HCT116 (cell line): Measurements from ENCODE around the gene OPRL1. TPM values are rescaled to one million over a fixed set of nuclear protein-coding genes. Genes with fewer than 3 reads are reported as not detected.

Experiments used
- ATAC-seq: fragments of 200-7000 bp; cut with Tn5 transposase; 2 replicates; pipeline ENCODE4 v1.9.1; 2020; ENCODE audit warnings: mild to moderate bottlenecking, moderate library complexity
- BruUV-seq: library from RNA; stranded (reverse); fragments of 400-500 nt; replicated peaks from 2 replicates; lab custom pipeline; 2021; lab: Mats Ljungman, UMichigan
- CTCF ChIA-PET: fragments of 300-600 bp; sonication (Branson Sonifier 250); formaldehyde crosslinking; loops from one replicate; lab custom pipeline; 2021; ENCODE audit warnings: antibody characterized with exemption; lab: Charles Lee
- POLR2A ChIA-PET: fragments of 300-600, 350-600 bp; sonication (Branson Sonifier 250); formaldehyde crosslinking; loops from one replicate; lab custom pipeline; 2021; ENCODE audit warnings: antibody characterized with exemption; lab: Charles Lee
- RAD21 ChIA-PET, 2 experiments: fragments of 300-600 bp; sonication (Branson Sonifier 250); formaldehyde crosslinking; loops; one replicate each; lab custom pipeline; 2023; ENCODE audit warnings: low total read pairs in 2 of 2; ENCODE audit not compliant: uncharacterized antibody in 2 of 2, unreplicated experiment in 2 of 2, low non-redundant PET in 1 of 2; lab: Charles Lee
- DNase-seq: peaks from one replicate; pipeline ENCODE4 v3.0.0-alpha.2; 2010; ENCODE audit warnings: low read depth, low spot score
- H2AFZ ChIP-seq: fragments of 200-600 bp; shearing (Covaris generic), sonication (generic); 2 replicates; pipeline ENCODE4 v1.6.1; 2017; ENCODE audit warnings: low read depth, mixed run types, mixed read lengths, antibody characterized with exemption, low read length; ENCODE audit not compliant: poor library complexity, severe bottlenecking
- H3K27ac ChIP-seq: 2 replicates; pipeline ENCODE4 v1.5.1; 2012; ENCODE audit warnings: low read depth, low read length
- H3K27me3 ChIP-seq: fragments of 200-600 bp; sonication (generic); 2 replicates; pipeline ENCODE4 v1.6.1; 2016; ENCODE audit warnings: mixed run types, low read length, mixed read lengths; ENCODE audit not compliant: insufficient read depth
- H3K36me3 ChIP-seq, 2 experiments: fragments of 200-500 bp in 1 of 2; fragments of 200-600 bp in 1 of 2; sonication (Bioruptor generic) in 1 of 2; sonication (generic) in 1 of 2; 2 replicates each; pipeline versions ENCODE4 v1.5.1 to v1.6.1; 2014 to 2016; ENCODE audit warnings: low read length in 2 of 2, inconsistent platforms in 1 of 2, mixed read lengths in 1 of 2, mixed run types in 1 of 2; ENCODE audit not compliant: insufficient read depth in 2 of 2, control insufficient read depth in 1 of 2
- H3K4me1 ChIP-seq, 2 experiments: fragments of 200-600 bp in 1 of 2; sonication (generic) in 1 of 2; 2 replicates each; pipeline versions ENCODE4 v1.5.1 to v1.6.1; 2012 to 2017; ENCODE audit warnings: low read length in 2 of 2, inconsistent platforms in 1 of 2, mild to moderate bottlenecking in 1 of 2, mixed read lengths in 1 of 2, mixed run types in 1 of 2, moderate library complexity in 1 of 2; ENCODE audit not compliant: insufficient read depth in 2 of 2, control insufficient read depth in 1 of 2
- H3K4me2 ChIP-seq: fragments of 200-600 bp; sonication (generic); 2 replicates; pipeline ENCODE4 v1.6.1; 2017; ENCODE audit warnings: mixed run types, low read length, mixed read lengths
- H3K4me3 ChIP-seq, 2 experiments: fragments of 200-600 bp in 1 of 2; sonication (generic) in 1 of 2; replicated peaks in 1 of 2; 2 replicates each; pipeline ENCODE4 v1.5.1; 2011 to 2016; ENCODE audit warnings: low read length in 2 of 2, control low read depth in 1 of 2, low read depth in 1 of 2, mild to moderate bottlenecking in 1 of 2, mixed read lengths in 1 of 2, mixed run types in 1 of 2
- H3K79me2 ChIP-seq: fragments of 200-600 bp; sonication (generic); 2 replicates; pipeline ENCODE4 v1.6.1; 2017; ENCODE audit warnings: mild to moderate bottlenecking, mixed run types, low read length, moderate library complexity, mixed read lengths; ENCODE audit not compliant: insufficient read depth
- H3K9ac ChIP-seq: fragments of 200-600 bp; sonication (generic); 2 replicates; pipeline ENCODE4 v1.6.1; 2016; ENCODE audit warnings: low read length, mixed read lengths
- H3K9me2 ChIP-seq: fragments of 200-600 bp; sonication (generic), shearing (Covaris generic); 2 replicates; pipeline ENCODE4 v1.6.1; 2017; ENCODE audit warnings: mixed run types, mild to moderate bottlenecking, moderate library complexity; ENCODE audit not compliant: insufficient read depth
- H3K9me3 ChIP-seq, 2 experiments: fragments of 200-500 bp in 1 of 2; fragments of 200-600 bp in 1 of 2; sonication (Bioruptor generic) in 1 of 2; sonication (generic) in 1 of 2; 2 replicates each; pipeline ENCODE4 v1.6.1; 2014 to 2017; ENCODE audit warnings: low read length in 2 of 2, mixed read lengths in 2 of 2, inconsistent platforms in 1 of 2, low read depth in 1 of 2, mild to moderate bottlenecking in 1 of 2, mixed run types in 1 of 2, moderate library complexity in 1 of 2; ENCODE audit not compliant: control insufficient read depth in 1 of 2, insufficient read depth in 1 of 2
- H4K20me1 ChIP-seq: fragments of 200-600 bp; sonication (generic), shearing (Covaris generic); 2 replicates; pipeline ENCODE4 v1.6.1; 2017; ENCODE audit warnings: mixed run types, mild to moderate bottlenecking, moderate library complexity; ENCODE audit not compliant: insufficient read depth
- CBX3 ChIP-seq: IDR thresholded peaks from 2 replicates; pipeline ENCODE4 v1.6.1; 2012; ENCODE audit warnings: low read depth
- CTCF ChIP-seq, 3 experiments: fragments of 200-600 bp in 1 of 3; sonication (generic) in 1 of 3; IDR thresholded peaks in 2 of 3; conservative IDR thresholded peaks in 1 of 3; 2 replicates each; pipeline ENCODE4 v1.5.1; 2012 to 2017; ENCODE audit warnings: low read depth in 2 of 3, low read length in 2 of 3, antibody characterized with exemption in 1 of 3, borderline replicate concordance in 1 of 3, control low read depth in 1 of 3, mild to moderate bottlenecking in 1 of 3, mixed read lengths in 1 of 3, mixed run types in 1 of 3, moderate library complexity in 1 of 3; ENCODE audit not compliant: insufficient read depth in 1 of 3
- EGR1 ChIP-seq: IDR thresholded peaks from 2 replicates; pipeline ENCODE4 v1.6.1; 2012; ENCODE audit warnings: low read depth
- ELF1 ChIP-seq: IDR thresholded peaks from 2 replicates; pipeline ENCODE4 v1.6.1; 2012; ENCODE audit warnings: low read depth, borderline replicate concordance
- EZH2 ChIP-seq: fragments of 200-600 bp; sonication (generic); IDR thresholded peaks from 2 replicates; pipeline ENCODE4 v1.6.1; 2017; ENCODE audit warnings: antibody characterized with exemption, mixed run types
- EZH2phosphoT487 ChIP-seq: fragments of 200-600 bp; IDR thresholded peaks from 2 replicates; pipeline ENCODE4 v1.6.1; 2018; ENCODE audit warnings: antibody characterized with exemption, borderline replicate concordance
- JUND ChIP-seq: IDR thresholded peaks from 2 replicates; pipeline ENCODE4 v1.6.1; 2012
- POLR2A ChIP-seq: IDR thresholded peaks from 2 replicates; pipeline ENCODE4 v1.7.0; 2011; ENCODE audit warnings: borderline replicate concordance; ENCODE audit not compliant: insufficient read depth, insufficient read length; ENCODE audit errors: extremely low read depth
- POLR2AphosphoS5 ChIP-seq: IDR thresholded peaks from 2 replicates; pipeline ENCODE4 v1.6.1; 2011; ENCODE audit warnings: mild to moderate bottlenecking, low read depth, low read length, moderate library complexity
- RAD21 ChIP-seq: IDR thresholded peaks from 2 replicates; pipeline ENCODE4 v1.6.1; 2012; ENCODE audit warnings: low read depth, mild to moderate bottlenecking
- REST ChIP-seq: IDR thresholded peaks from 2 replicates; pipeline ENCODE4 v1.6.1; 2012; ENCODE audit warnings: low read depth
- SIN3A ChIP-seq: IDR thresholded peaks from 2 replicates; pipeline ENCODE4 v1.6.1; 2012; ENCODE audit warnings: low read depth
- SP1 ChIP-seq: IDR thresholded peaks from 2 replicates; pipeline ENCODE4 v1.6.1; 2012; ENCODE audit warnings: low read depth
- SRF ChIP-seq: IDR thresholded peaks from 2 replicates; pipeline ENCODE4 v1.6.1; 2012; ENCODE audit warnings: low read depth
- TCF7L2 ChIP-seq: IDR thresholded peaks from 2 replicates; pipeline ENCODE4 v1.7.0; 2011; ENCODE audit warnings: borderline replicate concordance, inconsistent platforms; ENCODE audit not compliant: insufficient read depth, insufficient read length; ENCODE audit errors: extremely low read depth
- YY1 ChIP-seq: IDR thresholded peaks from 2 replicates; pipeline ENCODE4 v1.6.1; 2011; ENCODE audit warnings: low read length, low read depth, moderate library complexity, mild to moderate bottlenecking; ENCODE audit not compliant: insufficient replicate concordance; ENCODE audit errors: extremely low read depth
- ZBTB33 ChIP-seq: IDR thresholded peaks from 2 replicates; pipeline ENCODE4 v1.6.1; 2011; ENCODE audit warnings: mild to moderate bottlenecking, low read length, moderate library complexity; ENCODE audit not compliant: insufficient replicate concordance; ENCODE audit errors: extremely low read depth
- intact Hi-C: fragments of 100-400 bp; cut with micrococcal nuclease; formaldehyde crosslinking; loops from 2 replicates; pipeline ENCODE4 v1.10.0; 2022
- total RNA-seq: library from RNA; stranded (reverse); gene quantifications from one replicate; pipeline ENCODE4 v1.2.1, GENCODE V29; 2021; ENCODE audit not compliant: unreplicated experiment
- TF ChIP-seq, protein P1 (sequence below): IDR thresholded peaks from 2 replicates; pipeline ENCODE4 v1.6.1; 2012

OPRL1 gene
- total RNA-seq, 1 experiment from 2014 or later: 1.6 TPM

- Histone ChIP-seq H3K9me3 (peaks cover 14 to 32% of the 10 kb centered on the region in 2 experiments; a peak in 2 of 4 replicates), H3K79me2 (no peaks in the 10 kb centered on the region), H3K27me3 (no peaks in the 10 kb centered on the region), H3K4me2 (no peak overlapping the region), H3K4me1 (no peaks in the 10 kb centered on the region), H3K27ac (no peak overlapping the region), H3K9ac (no peak overlapping the region), H2AFZ (no peak overlapping the region), H3K36me3 (no peaks in the 10 kb centered on the region), H4K20me1 (no peaks in the 10 kb centered on the region), H3K9me2 (no peaks in the 10 kb centered on the region), H3K4me3 (no peak overlapping the region)
- BruUV-seq: no TSS peak
- ATAC-seq: no peak
- DNase-seq: no peak
- RAD21 ChIA-PET: no interaction called here
- no peak for TF ChIP-seq EZH2
- TF ChIP-seq ELF1: no peak
- TF ChIP-seq JUND: no peak
- TF ChIP-seq YY1: no peak
- TF ChIP-seq, protein P1, sequence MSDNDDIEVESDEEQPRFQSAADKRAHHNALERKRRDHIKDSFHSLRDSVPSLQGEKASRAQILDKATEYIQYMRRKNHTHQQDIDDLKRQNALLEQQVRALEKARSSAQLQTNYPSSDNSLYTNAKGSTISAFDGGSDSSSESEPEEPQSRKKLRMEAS: no peak
- TF ChIP-seq TCF7L2: no peak
- TF ChIP-seq CBX3: no peak
- no peak for TF ChIP-seq EZH2phosphoT487
- no peak for TF ChIP-seq EGR1
- TF ChIP-seq REST: no peak
- TF ChIP-seq SIN3A: no peak
- no peak for TF ChIP-seq RAD21
- TF ChIP-seq POLR2AphosphoS5: no peak
- no peak for TF ChIP-seq ZBTB33
- no peak for TF ChIP-seq POLR2A
- no peak for TF ChIP-seq SRF
- no peak for TF ChIP-seq SP1
- TF ChIP-seq CTCF (IDR thresholded peaks at IDR 0.05 in 2 of 3, conservative IDR thresholded peaks at IDR 0.05 in 1 of 3; ENCODE audit: borderline replicate concordance in 1 of 3, insufficient read depth in 1 of 3, low read depth in 2 of 3, low read length in 2 of 3): no peak
- CTCF ChIA-PET: no interaction called here
- intact Hi-C loops: no loop called here
- POLR2A ChIA-PET: no interaction called here
Observed at GRCh38 chr20:64144144-64144912, 64.4 kb downstream of the OPRL1 start.
